Femur (tissue), 1 donor: ENCODE results near the gene TBX10.
A peak's percentile ranks its signal among the peaks of the same experiment; 100 is the strongest.
"Not testable (repeated sequence)": the region's sequence is repeated elsewhere in the genome, so short reads cannot be mapped to it uniquely, and the experiment has no call there.

Experiments used
- DNase-seq: peaks from one replicate; pipeline ENCODE4 v3.0.0-alpha.2; 2017

The TBX10 gene

GRCh38 chr11:67639438-67639859 is at the start of gene TBX10:
TSS of gene TBX10 (minus strand) at chr11:67639763. CDS start at chr11:67639472, 291 bp downstream.
- DNase-seq: no peak

- no peak for DNase-seq
Observed at GRCh38 chr11:67689178-67689577, 49.6 kb upstream of the TBX10 start.

- no peak for DNase-seq
Observed at GRCh38 chr11:67687986-67688385, 48.4 kb upstream of the TBX10 start.

DNA sequence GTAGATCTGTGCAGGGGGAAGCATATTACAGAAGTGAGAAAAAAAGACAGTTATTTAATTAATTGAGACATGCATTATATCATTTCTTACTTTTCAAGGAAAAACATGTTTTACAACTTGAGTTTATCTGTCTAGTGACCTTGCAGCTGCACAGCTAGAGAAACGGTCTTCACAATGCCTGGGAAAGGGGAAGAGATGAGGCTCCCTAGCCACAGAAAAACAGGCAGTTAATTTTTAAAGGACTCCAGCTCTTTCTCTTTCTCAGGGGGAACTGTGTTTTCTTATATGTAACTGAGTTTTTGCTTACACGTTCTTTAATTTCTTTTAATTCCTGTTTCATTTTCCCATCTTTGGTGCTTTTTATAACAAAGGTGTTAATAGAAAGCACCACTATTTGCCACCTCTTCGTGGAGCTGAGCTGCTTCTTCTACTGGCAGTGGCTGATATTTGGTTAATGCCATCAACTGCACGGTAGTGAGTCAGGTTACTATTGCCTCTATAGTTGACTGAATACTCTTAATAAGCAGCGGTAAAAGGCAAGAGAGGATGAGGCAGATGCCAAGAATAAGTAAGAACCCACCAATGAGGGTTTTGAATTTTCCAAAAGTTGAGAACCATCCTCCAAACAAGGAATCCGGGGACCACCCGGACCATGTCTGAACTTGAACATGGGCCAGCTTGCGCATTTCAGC is 46.2 kb upstream of the TBX10 start:
- DNase-seq: not testable (repeated sequence)

DNA sequence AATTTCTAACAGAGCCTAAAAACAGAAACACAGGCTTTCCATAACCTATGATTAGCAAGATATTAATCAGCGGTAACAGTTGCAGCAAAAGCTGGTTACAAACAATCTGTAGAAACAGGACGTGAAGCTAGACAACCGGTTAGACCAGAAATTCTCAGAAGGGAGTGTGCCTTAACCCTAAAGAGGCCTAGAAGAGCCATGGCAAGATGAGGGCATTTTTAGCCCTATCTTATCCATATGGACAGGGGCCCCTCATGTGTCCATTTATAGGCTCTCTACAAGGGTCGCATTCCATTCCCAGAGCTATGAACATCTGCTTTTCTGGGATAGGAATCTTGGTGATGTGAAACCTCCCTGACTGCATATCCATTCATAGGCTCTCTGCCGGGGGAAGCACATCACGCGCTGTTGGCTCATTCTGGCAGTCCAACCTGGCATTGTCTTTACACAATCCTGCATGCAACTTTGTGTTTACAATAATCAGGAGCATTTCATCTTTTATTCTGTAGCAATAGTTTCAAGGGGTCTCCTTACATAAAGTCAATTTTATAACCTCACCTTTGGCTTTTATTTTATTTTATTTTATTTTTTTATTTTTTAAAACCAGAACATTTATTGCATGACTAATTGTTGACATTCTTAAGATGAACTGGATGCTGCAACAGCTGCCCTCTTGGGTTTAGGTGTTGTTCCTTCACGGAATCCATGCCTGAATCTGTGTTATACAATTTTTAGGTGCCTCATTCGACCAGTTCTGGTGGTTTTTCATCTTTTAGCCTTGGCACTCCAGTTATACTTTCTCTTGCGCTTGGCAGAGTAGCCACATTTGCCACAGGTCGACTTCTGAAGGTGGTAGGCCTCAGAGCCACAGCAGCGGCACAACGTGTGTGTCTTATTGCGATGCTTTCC is 42.8 kb upstream of the TBX10 start:
- DNase-seq: not testable (repeated sequence)

- no peak for DNase-seq
Observed at GRCh38 chr11:67680696-67681470, 41.3 kb upstream of the TBX10 start.

- DNase-seq: no peak
Observed at GRCh38 chr11:67675058-67675747, 35.6 kb upstream of the TBX10 start.

GRCh38 chr11:67674442-67674871 is 34.9 kb upstream of the TBX10 start, which contains the start of gene ALDH3B2:
TSS of gene ALDH3B2 (minus strand) at chr11:67674623. CDS start at chr11:67666935, 7,688 bp downstream.
- DNase-seq: no peak

DNA sequence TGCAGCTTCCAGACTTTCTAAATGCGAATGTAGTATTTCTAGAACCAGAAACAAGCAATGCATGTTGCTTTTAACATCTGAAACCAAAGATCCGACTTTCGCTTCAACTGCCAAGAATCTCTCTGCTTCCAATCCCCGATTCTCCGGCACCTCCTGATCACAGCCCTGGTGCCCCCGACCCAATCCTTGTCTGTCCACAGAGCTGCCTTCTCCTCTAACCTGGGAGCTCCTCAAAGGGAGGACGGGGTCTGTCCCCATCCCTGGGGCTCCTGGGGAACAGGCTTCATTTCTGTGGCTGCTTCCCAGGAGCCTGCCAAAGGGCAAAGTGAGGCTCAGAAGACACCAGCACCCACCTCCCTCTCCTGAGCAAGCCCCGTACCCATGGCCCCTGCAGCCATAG is 34.3 kb upstream of the TBX10 start:
- DNase-seq: no peak

- DNase-seq: no peak
Observed at GRCh38 chr11:67673358-67673757, 33.8 kb upstream of the TBX10 start.

GRCh38 chr11:67671211-67671520 is 31.6 kb upstream of the TBX10 start:
- DNase-seq: no peak

GRCh38 chr11:67670316-67671210 is 31.0 kb upstream of the TBX10 start:
- no peak for DNase-seq

DNA sequence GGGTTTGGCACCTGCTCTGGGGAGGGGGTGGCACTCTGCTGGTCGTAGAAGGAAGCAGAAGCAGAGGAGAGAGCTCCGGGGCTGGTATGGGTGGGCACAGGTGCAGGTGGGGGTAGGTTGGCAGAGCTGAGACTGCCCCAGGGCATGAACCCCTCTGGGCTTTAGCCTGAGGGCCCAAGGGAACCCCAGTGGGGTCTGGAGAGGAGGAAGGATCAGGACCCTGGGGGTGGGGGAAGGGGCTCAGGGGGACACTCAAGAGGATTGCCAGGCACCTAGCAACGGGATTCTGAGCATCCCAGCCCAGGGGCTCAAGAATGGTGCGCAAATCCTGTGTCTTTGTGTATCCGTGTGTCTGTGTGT is 28.6 kb upstream of the TBX10 start:
- DNase-seq: no peak

GRCh38 chr11:67667490-67668191 is 28.1 kb upstream of the TBX10 start:
- peak; percentile 35 for DNase-seq

DNA sequence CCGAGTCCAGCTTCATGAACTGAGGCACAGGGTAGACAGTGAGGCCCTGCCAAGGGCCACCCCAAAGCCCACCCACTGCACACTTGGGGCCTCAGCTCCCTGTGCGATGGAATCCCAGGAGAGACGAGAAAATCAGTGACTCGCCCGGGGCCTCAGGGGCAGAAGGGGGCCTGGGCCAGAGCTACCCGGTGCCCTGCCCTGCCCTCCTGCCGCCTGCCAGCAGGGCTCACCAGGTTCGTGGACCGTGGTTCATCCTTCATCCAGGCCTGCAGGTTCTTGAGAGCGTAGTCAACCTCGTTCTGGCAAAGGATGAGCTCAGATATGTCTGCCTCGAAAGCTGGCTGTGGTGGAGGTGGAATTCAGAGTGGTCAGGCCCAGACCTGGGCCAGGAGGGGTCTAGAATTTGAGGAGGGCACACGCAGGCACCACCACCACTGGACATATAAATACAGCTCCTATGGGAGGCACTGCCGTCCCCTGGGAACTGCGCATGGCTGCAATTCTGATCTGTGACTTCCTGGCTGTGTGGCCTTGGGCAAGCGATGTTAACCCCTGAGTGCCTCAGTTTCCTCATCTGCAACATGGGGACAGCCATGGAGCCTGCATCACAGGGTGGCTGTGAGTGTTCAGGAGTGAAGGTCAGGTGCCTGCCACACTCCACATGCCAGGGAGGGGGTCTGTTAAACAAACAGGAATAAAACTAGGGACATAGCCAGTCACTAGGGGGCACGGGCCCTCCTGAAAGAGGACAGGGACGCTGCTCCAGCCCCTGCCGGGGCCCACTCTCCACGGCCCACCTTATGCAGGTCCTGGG is 27.3 kb upstream of the TBX10 start:
- DNase-seq: no peak

- no peak for DNase-seq
Observed at GRCh38 chr11:67666303-67666645, 26.7 kb upstream of the TBX10 start.

DNA sequence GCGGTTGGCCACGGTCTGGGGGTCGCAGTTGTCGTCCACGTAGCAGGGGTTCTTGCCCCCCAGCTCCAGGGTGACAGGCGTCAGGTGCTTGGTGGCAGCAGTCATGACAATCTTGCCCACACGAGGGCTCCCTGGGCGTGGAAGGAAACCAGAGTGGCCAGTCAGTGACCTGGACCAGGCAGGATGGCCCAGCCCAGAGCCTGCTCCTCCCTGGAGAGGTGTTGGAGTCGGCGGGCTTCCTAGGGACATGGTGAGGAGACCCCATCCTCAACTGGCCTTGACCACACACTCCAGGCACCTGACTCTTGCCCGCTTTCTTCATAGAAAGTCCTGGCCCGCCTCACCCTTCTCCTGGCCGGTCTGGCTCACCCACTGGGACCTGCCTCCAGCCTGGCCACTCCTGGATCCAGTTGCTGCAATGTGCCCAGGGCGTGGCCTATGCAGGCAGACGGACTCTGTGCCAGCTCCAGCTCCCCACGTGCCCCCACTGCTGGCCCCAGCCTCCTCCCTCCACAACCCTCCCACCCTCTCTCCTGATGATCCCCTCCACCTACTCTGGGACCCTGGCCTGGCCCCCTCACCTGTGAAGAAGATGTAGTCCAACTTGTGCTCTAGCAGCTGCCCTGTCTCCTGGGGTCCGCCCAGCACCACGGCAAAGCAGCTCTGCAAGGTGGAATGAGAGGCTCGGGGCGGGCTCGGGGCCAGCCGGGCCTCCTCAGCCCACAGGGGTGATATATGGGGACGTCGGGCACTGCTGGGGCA is 26.2 kb upstream of the TBX10 start:
- peak; percentile 15 for DNase-seq

- no peak for DNase-seq
Observed at GRCh38 chr11:67664696-67665540, 25.4 kb upstream of the TBX10 start.
